ENCODE results near the gene C1QTNF3.

DNA sequence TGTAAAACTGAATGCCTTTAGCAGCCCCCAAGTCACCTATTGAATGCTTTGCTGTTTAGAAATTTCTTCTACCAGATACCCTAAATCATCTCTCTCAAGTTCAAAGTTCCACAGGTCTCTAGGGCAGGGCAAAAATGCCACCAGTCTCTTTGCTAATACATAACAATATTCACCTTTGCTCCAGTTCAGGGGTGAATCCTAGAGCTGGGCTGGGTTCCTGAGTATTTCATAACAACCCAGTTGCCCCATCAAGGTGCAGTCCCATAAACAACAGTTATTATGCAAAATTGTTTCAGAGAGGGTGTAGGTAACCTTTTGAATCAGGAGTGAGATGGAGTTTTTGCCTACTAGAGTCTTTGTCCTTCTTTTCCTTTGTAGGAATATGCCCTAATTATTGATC, 19.0 kb upstream of the C1QTNF3 start:
- TF ChIP-seq POLR2A (IDR thresholded peaks at IDR 0.05; ENCODE audit: low read depth, low read length) (no peak), POLR2AphosphoS5 (IDR thresholded peaks at IDR 0.05; ENCODE audit: low read depth, low read length) (no peak)

All from GM12892 (cell line).